ENCODE data around the gene HBEGF.

HBEGF gene

GRCh38 chr5:140293091-140293848, 53.1 kb downstream of the HBEGF start:
- no peaks in the 10 kb centered on the region for H3K27me3 ChIP-seq (ENCODE audit: insufficient read depth, low read length, poor library complexity)
- H2AFZ ChIP-seq (ENCODE audit: low read depth, low read length): no peak overlapping the region
- peaks cover 14% of the 10 kb centered on the region for H3K4me1 ChIP-seq (ENCODE audit: insufficient read depth, low read length)
- ATAC-seq (ENCODE audit: insufficient read depth, low read depth): peak; percentile 22; the same call in 1 of the 3 replicates
- H3K9ac ChIP-seq (ENCODE audit: low read depth, low read length): no peak overlapping the region
- TF ChIP-seq CTCF (IDR thresholded peaks at IDR 0.05; ENCODE audit: borderline replicate concordance, extremely low read depth, low read length, poor library complexity, severe bottlenecking) (no peak), EZH2 (IDR thresholded peaks at IDR 0.05; ENCODE audit: borderline replicate concordance, low read depth, low read length, severe bottlenecking) (no peak)
- DNase-seq: no peak
- no peak overlapping the region for H3K4me3 ChIP-seq (ENCODE audit: low read depth in 1 of 2, low read length in 2 of 2)
- H3K4me2 ChIP-seq (ENCODE audit: insufficient read depth, low read length): no peak overlapping the region; the same call in 1 of the 2 replicates
- peaks cover 15% of the 10 kb centered on the region for H4K20me1 ChIP-seq (ENCODE audit: insufficient read depth, low read length)
- H3K27ac ChIP-seq (ENCODE audit: low read length): peak overlapping the region; percentile 15; the same call in 1 of the 2 replicates
- no peaks in the 10 kb centered on the region for H3K9me3 ChIP-seq (ENCODE audit: insufficient read depth, low read length, severe bottlenecking)
- H3K36me3 ChIP-seq (ENCODE audit: insufficient read depth, low read length): peaks cover 5% of the 10 kb centered on the region; the same call in 1 of the 2 replicates
- peaks cover 97% of the 10 kb centered on the region for H3K79me2 ChIP-seq (ENCODE audit: insufficient read depth, low read length)

- H3K79me2 ChIP-seq (ENCODE audit: insufficient read depth, low read length): peaks cover 97% of the 10 kb centered on the region
- no peak overlapping the region for H3K9ac ChIP-seq (ENCODE audit: low read depth, low read length)
- peaks cover 14% of the 10 kb centered on the region for H3K4me1 ChIP-seq (ENCODE audit: insufficient read depth, low read length)
- TF ChIP-seq CTCF (IDR thresholded peaks at IDR 0.05; ENCODE audit: borderline replicate concordance, extremely low read depth, low read length, poor library complexity, severe bottlenecking) (no peak), EZH2 (IDR thresholded peaks at IDR 0.05; ENCODE audit: borderline replicate concordance, low read depth, low read length, severe bottlenecking) (no peak)
- H3K4me3 ChIP-seq (ENCODE audit: low read depth in 1 of 2, low read length in 2 of 2): no peak overlapping the region
- no peak overlapping the region for H3K4me2 ChIP-seq (ENCODE audit: insufficient read depth, low read length)
- DNase-seq (no peak), ATAC-seq (ENCODE audit: insufficient read depth, low read depth) (no peak)
- no peaks in the 10 kb centered on the region for H3K36me3 ChIP-seq (ENCODE audit: insufficient read depth, low read length)
- H3K27me3 ChIP-seq (ENCODE audit: insufficient read depth, low read length, poor library complexity): no peaks in the 10 kb centered on the region
- no peaks in the 10 kb centered on the region for H3K9me3 ChIP-seq (ENCODE audit: insufficient read depth, low read length, severe bottlenecking)
- peak overlapping the region; percentile 15; the same call in 1 of the 2 replicates for H3K27ac ChIP-seq (ENCODE audit: low read length)
- H4K20me1 ChIP-seq (ENCODE audit: insufficient read depth, low read length): peaks cover 15% of the 10 kb centered on the region
- no peak overlapping the region for H2AFZ ChIP-seq (ENCODE audit: low read depth, low read length)
Observed at GRCh38 chr5:140292212-140293036, 54.0 kb downstream of the HBEGF start.

GRCh38 chr5:140287801-140288521, 58.4 kb downstream of the HBEGF start:
- Histone ChIP-seq H2AFZ (ENCODE audit: low read depth, low read length) (no peak overlapping the region), H3K36me3 (ENCODE audit: insufficient read depth, low read length) (no peaks in the 10 kb centered on the region), H3K79me2 (ENCODE audit: insufficient read depth, low read length) (peaks cover 90% of the 10 kb centered on the region), H3K4me3 (ENCODE audit: low read depth in 1 of 2, low read length in 2 of 2) (no peak overlapping the region), H4K20me1 (ENCODE audit: insufficient read depth, low read length) (peaks cover 14% of the 10 kb centered on the region), H3K4me1 (ENCODE audit: insufficient read depth, low read length) (peaks cover 2% of the 10 kb centered on the region), H3K4me2 (ENCODE audit: insufficient read depth, low read length) (no peak overlapping the region), H3K27me3 (ENCODE audit: insufficient read depth, low read length, poor library complexity) (no peaks in the 10 kb centered on the region), H3K9me3 (ENCODE audit: insufficient read depth, low read length, severe bottlenecking) (no peaks in the 10 kb centered on the region), H3K27ac (ENCODE audit: low read length) (no peak overlapping the region), H3K9ac (ENCODE audit: low read depth, low read length) (no peak overlapping the region)
- no peak for ATAC-seq (ENCODE audit: insufficient read depth, low read depth)
- TF ChIP-seq CTCF (IDR thresholded peaks at IDR 0.05; ENCODE audit: borderline replicate concordance, extremely low read depth, low read length, poor library complexity, severe bottlenecking): no peak
- DNase-seq: no peak

All from DND-41 (cell line).